ENCODE results near the gene AK2.

AK2 gene

GRCh38 chr1:33005117-33005837, 31.4 kb downstream of the AK2 start:
- H3K23ac ChIP-seq (ENCODE audit: low read length) = no peak overlapping the region
- no CpG with 5 or more reads among the region's 2 CpGs for WGBS (ENCODE audit: extremely low coverage, insufficient coverage, low lambda C conversion rate)
- no peak overlapping the region for H4K8ac ChIP-seq (ENCODE audit: low read depth, low read length)
- no peak overlapping the region for H2BK120ac ChIP-seq (ENCODE audit: low read depth, low read length)
- peaks cover 2% of the 10 kb centered on the region for H3K36me3 ChIP-seq (ENCODE audit: control insufficient read depth, insufficient read depth, low read length)
- no peaks in the 10 kb centered on the region for H3K27me3 ChIP-seq (ENCODE audit: insufficient read depth, low read length, poor library complexity)
- no peak overlapping the region for H2AK5ac ChIP-seq (ENCODE audit: low read length)
- H3K4ac ChIP-seq (ENCODE audit: low read depth, low read length) = no peak overlapping the region
- H3K27ac ChIP-seq (ENCODE audit: low read depth, low read length) = no peak overlapping the region
- no peak overlapping the region for H2BK5ac ChIP-seq (ENCODE audit: low read length)
- no peaks in the 10 kb centered on the region for H3K79me1 ChIP-seq (ENCODE audit: low read length)
- peaks cover 4% of the 10 kb centered on the region for H3K4me1 ChIP-seq (ENCODE audit: control insufficient read depth, low read depth, low read length)
- no peak overlapping the region for H3K56ac ChIP-seq (ENCODE audit: low read length)
- no peak overlapping the region for H3K18ac ChIP-seq (ENCODE audit: low read length)
- no peak for DNase-seq
- no peaks in the 10 kb centered on the region for H3K79me2 ChIP-seq (ENCODE audit: control insufficient read depth, insufficient read depth, low read length)
- H4K5ac ChIP-seq (ENCODE audit: low read length) = no peak overlapping the region
- no peak overlapping the region for H2BK15ac ChIP-seq (replicated peaks; ENCODE audit: low read depth)
- H3K4me2 ChIP-seq (ENCODE audit: low read length) = no peak overlapping the region
- no peak overlapping the region for H3K9ac ChIP-seq (ENCODE audit: low read length)
- H3K4me3 ChIP-seq (ENCODE audit: low read length) = no peak overlapping the region

- no peak overlapping the region for H3K56ac ChIP-seq (ENCODE audit: low read length)
- no peak overlapping the region for H4K5ac ChIP-seq (ENCODE audit: low read length)
- peaks cover 2% of the 10 kb centered on the region for H3K36me3 ChIP-seq (ENCODE audit: control insufficient read depth, insufficient read depth, low read length)
- no peak overlapping the region for H3K4me2 ChIP-seq (ENCODE audit: low read length)
- H2BK120ac ChIP-seq (ENCODE audit: low read depth, low read length) = no peak overlapping the region
- H3K9ac ChIP-seq (ENCODE audit: low read length) = no peak overlapping the region
- H3K79me1 ChIP-seq (ENCODE audit: low read length) = no peaks in the 10 kb centered on the region
- H2AK5ac ChIP-seq (ENCODE audit: low read length) = no peak overlapping the region
- H4K8ac ChIP-seq (ENCODE audit: low read depth, low read length) = no peak overlapping the region
- H3K23ac ChIP-seq (ENCODE audit: low read length) = no peak overlapping the region
- H3K27me3 ChIP-seq (ENCODE audit: insufficient read depth, low read length, poor library complexity) = no peaks in the 10 kb centered on the region
- peaks cover 4% of the 10 kb centered on the region for H3K4me1 ChIP-seq (ENCODE audit: control insufficient read depth, low read depth, low read length)
- H2BK15ac ChIP-seq (replicated peaks; ENCODE audit: low read depth) = no peak overlapping the region
- no peak overlapping the region for H2BK5ac ChIP-seq (ENCODE audit: low read length)
- H3K4me3 ChIP-seq (ENCODE audit: low read length) = no peak overlapping the region
- 100% methylated on average over 1 of the region's 2 CpGs for whole genome bisulfite sequencing (ENCODE audit: extremely low coverage, insufficient coverage, low lambda C conversion rate)
- no peaks in the 10 kb centered on the region for H3K79me2 ChIP-seq (ENCODE audit: control insufficient read depth, insufficient read depth, low read length)
- no peak for DNase-seq
- H3K18ac ChIP-seq (ENCODE audit: low read length) = no peak overlapping the region
- no peak overlapping the region for H3K27ac ChIP-seq (ENCODE audit: low read depth, low read length)
- no peak overlapping the region for H3K4ac ChIP-seq (ENCODE audit: low read depth, low read length)
Measured at GRCh38 chr1:33004613-33005012, 32.1 kb downstream of the AK2 start.

GRCh38 chr1:33003657-33004056, 33.0 kb downstream of the AK2 start:
- Histone ChIP-seq H4K8ac (ENCODE audit: low read depth, low read length) (no peak overlapping the region), H3K4me3 (ENCODE audit: low read length) (no peak overlapping the region), H3K36me3 (ENCODE audit: control insufficient read depth, insufficient read depth, low read length) (peaks cover 2% of the 10 kb centered on the region), H3K79me2 (ENCODE audit: control insufficient read depth, insufficient read depth, low read length) (no peaks in the 10 kb centered on the region), H3K79me1 (ENCODE audit: low read length) (no peaks in the 10 kb centered on the region), H3K18ac (ENCODE audit: low read length) (no peak overlapping the region), H3K56ac (ENCODE audit: low read length) (no peak overlapping the region), H4K5ac (ENCODE audit: low read length) (no peak overlapping the region), H3K23ac (ENCODE audit: low read length) (no peak overlapping the region), H3K4ac (ENCODE audit: low read depth, low read length) (no peak overlapping the region), H2BK120ac (ENCODE audit: low read depth, low read length) (no peak overlapping the region), H3K4me1 (ENCODE audit: control insufficient read depth, low read depth, low read length) (peaks cover 4% of the 10 kb centered on the region), H2BK15ac (replicated peaks; ENCODE audit: low read depth) (no peak overlapping the region), H3K27ac (ENCODE audit: low read depth, low read length) (no peak overlapping the region), H3K27me3 (ENCODE audit: insufficient read depth, low read length, poor library complexity) (no peaks in the 10 kb centered on the region), H2BK5ac (ENCODE audit: low read length) (no peak overlapping the region), H3K9ac (ENCODE audit: low read length) (no peak overlapping the region), H2AK5ac (ENCODE audit: low read length) (no peak overlapping the region), H3K4me2 (ENCODE audit: low read length) (no peak overlapping the region)
- DNase-seq = no peak
- no CpG with 5 or more reads among the region's 4 CpGs for WGBS (ENCODE audit: extremely low coverage, insufficient coverage, low lambda C conversion rate)

DNA sequence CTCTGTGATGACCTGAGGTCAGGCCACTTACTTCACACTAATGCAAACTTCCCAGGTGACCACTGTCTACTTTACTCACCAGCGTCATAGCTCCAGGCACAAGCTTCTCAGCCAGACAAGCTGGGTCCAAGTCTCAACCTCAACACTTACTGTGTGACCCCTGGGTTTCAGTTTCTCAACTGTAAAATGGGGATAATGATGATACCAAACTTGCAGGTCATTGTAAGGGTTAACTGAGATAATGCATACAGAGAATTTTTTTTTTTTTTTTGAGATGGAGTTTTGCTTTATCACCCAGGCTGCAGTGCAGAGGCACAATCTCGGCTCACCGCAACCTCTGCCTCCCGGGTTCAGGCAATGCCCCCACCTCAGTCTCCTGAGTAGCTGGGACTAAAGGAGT, 34.7 kb downstream of the AK2 start:
- peaks cover 4% of the 10 kb centered on the region for H3K4me1 ChIP-seq (ENCODE audit: control insufficient read depth, low read depth, low read length)
- no peak for DNase-seq
- H3K79me2 ChIP-seq (ENCODE audit: control insufficient read depth, insufficient read depth, low read length) = no peaks in the 10 kb centered on the region
- H3K36me3 ChIP-seq (ENCODE audit: control insufficient read depth, insufficient read depth, low read length) = no peaks in the 10 kb centered on the region
- no peak overlapping the region for H3K4me3 ChIP-seq (ENCODE audit: low read length)
- H4K8ac ChIP-seq (ENCODE audit: low read depth, low read length) = no peak overlapping the region
- no peak overlapping the region for H3K4me2 ChIP-seq (ENCODE audit: low read length)
- no peaks in the 10 kb centered on the region for H3K27me3 ChIP-seq (ENCODE audit: insufficient read depth, low read length, poor library complexity)
- no peak overlapping the region for H2BK5ac ChIP-seq (ENCODE audit: low read length)
- no peak overlapping the region for H3K9ac ChIP-seq (ENCODE audit: low read length)
- no peak overlapping the region for H3K56ac ChIP-seq (ENCODE audit: low read length)
- H3K4ac ChIP-seq (ENCODE audit: low read depth, low read length) = no peak overlapping the region
- H3K79me1 ChIP-seq (ENCODE audit: low read length) = no peaks in the 10 kb centered on the region
- no CpG with 5 or more reads among the region's 4 CpGs for WGBS (ENCODE audit: extremely low coverage, insufficient coverage, low lambda C conversion rate)
- no peak overlapping the region for H3K27ac ChIP-seq (ENCODE audit: low read depth, low read length)
- no peak overlapping the region for H2AK5ac ChIP-seq (ENCODE audit: low read length)
- H3K23ac ChIP-seq (ENCODE audit: low read length) = no peak overlapping the region
- no peak overlapping the region for H3K18ac ChIP-seq (ENCODE audit: low read length)
- H2BK15ac ChIP-seq (replicated peaks; ENCODE audit: low read depth) = no peak overlapping the region
- H4K5ac ChIP-seq (ENCODE audit: low read length) = no peak overlapping the region
- no peak overlapping the region for H2BK120ac ChIP-seq (ENCODE audit: low read depth, low read length)

- Histone ChIP-seq H4K8ac (ENCODE audit: low read depth, low read length) (no peak overlapping the region), H3K27ac (ENCODE audit: low read depth, low read length) (no peak overlapping the region), H3K4me2 (ENCODE audit: low read length) (no peak overlapping the region), H3K4me3 (ENCODE audit: low read length) (no peak overlapping the region), H4K5ac (ENCODE audit: low read length) (no peak overlapping the region), H3K18ac (ENCODE audit: low read length) (no peak overlapping the region), H3K79me2 (ENCODE audit: control insufficient read depth, insufficient read depth, low read length) (no peaks in the 10 kb centered on the region), H2BK15ac (replicated peaks; ENCODE audit: low read depth) (no peak overlapping the region), H2BK5ac (ENCODE audit: low read length) (no peak overlapping the region), H2AK5ac (ENCODE audit: low read length) (no peak overlapping the region), H3K27me3 (ENCODE audit: insufficient read depth, low read length, poor library complexity) (no peaks in the 10 kb centered on the region), H3K23ac (ENCODE audit: low read length) (no peak overlapping the region), H3K36me3 (ENCODE audit: control insufficient read depth, insufficient read depth, low read length) (no peaks in the 10 kb centered on the region), H3K79me1 (ENCODE audit: low read length) (no peaks in the 10 kb centered on the region), H3K4me1 (ENCODE audit: control insufficient read depth, low read depth, low read length) (peaks cover 2% of the 10 kb centered on the region), H3K4ac (ENCODE audit: low read depth, low read length) (no peak overlapping the region), H3K56ac (ENCODE audit: low read length) (no peak overlapping the region), H3K9ac (ENCODE audit: low read length) (no peak overlapping the region), H2BK120ac (ENCODE audit: low read depth, low read length) (no peak overlapping the region)
- WGBS (ENCODE audit: extremely low coverage, insufficient coverage, low lambda C conversion rate) = no CpG with 5 or more reads among the region's 2 CpGs
- DNase-seq = no peak
Measured at GRCh38 chr1:33001282-33001681, 35.4 kb downstream of the AK2 start.

DNA sequence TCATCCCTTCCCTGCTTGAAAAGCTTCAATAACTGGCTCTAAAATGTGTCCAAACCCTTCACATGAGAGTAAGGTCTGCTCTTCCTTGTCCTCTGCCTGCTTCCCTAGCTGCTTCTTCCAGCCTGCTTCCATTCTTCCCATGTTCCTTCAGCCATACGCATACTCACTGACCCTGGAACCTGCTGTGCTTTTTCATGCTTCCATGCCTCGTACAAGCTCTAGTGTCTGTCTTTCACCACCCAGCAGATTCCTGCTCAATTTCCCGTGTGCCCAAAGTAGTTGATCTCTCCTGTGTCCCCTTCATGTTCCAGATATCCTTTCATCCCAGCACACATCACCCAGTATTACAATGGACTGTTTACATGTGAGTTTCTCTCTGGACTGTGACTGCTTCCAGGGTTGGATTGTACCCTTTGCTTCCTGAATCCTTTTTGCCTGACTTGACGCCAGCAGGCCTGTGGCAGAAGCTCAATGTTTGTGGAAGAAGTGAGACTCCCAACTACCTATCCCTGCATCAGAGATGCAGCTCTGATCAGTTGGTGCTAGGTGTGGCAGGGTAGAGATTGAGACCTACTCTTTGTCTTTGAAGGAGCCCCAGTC, 36.2 kb downstream of the AK2 start:
- H3K18ac ChIP-seq (ENCODE audit: low read length) = no peak overlapping the region
- no peak overlapping the region for H2BK5ac ChIP-seq (ENCODE audit: low read length)
- no peak overlapping the region for H3K4me3 ChIP-seq (ENCODE audit: low read length)
- no peak overlapping the region for H4K5ac ChIP-seq (ENCODE audit: low read length)
- no CpG with 5 or more reads among the region's 4 CpGs for WGBS (ENCODE audit: extremely low coverage, insufficient coverage, low lambda C conversion rate)
- peak overlapping the region; percentile 53 for H3K23ac ChIP-seq (ENCODE audit: low read length)
- no peak overlapping the region for H3K9ac ChIP-seq (ENCODE audit: low read length)
- H3K27ac ChIP-seq (ENCODE audit: low read depth, low read length) = no peak overlapping the region
- H3K56ac ChIP-seq (ENCODE audit: low read length) = no peak overlapping the region
- H2AK5ac ChIP-seq (ENCODE audit: low read length) = no peak overlapping the region
- no peaks in the 10 kb centered on the region for H3K79me2 ChIP-seq (ENCODE audit: control insufficient read depth, insufficient read depth, low read length)
- no peaks in the 10 kb centered on the region for H3K36me3 ChIP-seq (ENCODE audit: control insufficient read depth, insufficient read depth, low read length)
- no peak overlapping the region for H3K4me2 ChIP-seq (ENCODE audit: low read length)
- no peaks in the 10 kb centered on the region for H3K27me3 ChIP-seq (ENCODE audit: insufficient read depth, low read length, poor library complexity)
- H2BK15ac ChIP-seq (replicated peaks; ENCODE audit: low read depth) = no peak overlapping the region
- H3K4me1 ChIP-seq (ENCODE audit: control insufficient read depth, low read depth, low read length) = no peaks in the 10 kb centered on the region
- H3K4ac ChIP-seq (ENCODE audit: low read depth, low read length) = no peak overlapping the region
- H4K8ac ChIP-seq (ENCODE audit: low read depth, low read length) = no peak overlapping the region
- no peaks in the 10 kb centered on the region for H3K79me1 ChIP-seq (ENCODE audit: low read length)
- DNase-seq = no peak
- no peak overlapping the region for H2BK120ac ChIP-seq (ENCODE audit: low read depth, low read length)

All from mesendoderm (in vitro differentiated cells).